Peyer's patch (tissue), 4 donors: Measurements from ENCODE around the gene PGS1.

ENCODE experiments used
- POLR2A ChIP-seq, 2 donors: fragments of 450-650 bp; IDR thresholded peaks; one replicate each; pipeline ENCODE4 v1.5.1; 2017; ENCODE audit warnings: antibody characterized with exemption in 2 of 2, mild to moderate bottlenecking in 2 of 2, moderate library complexity in 2 of 2
- TF ChIP-seq, protein P1 (sequence below), 6 experiments: fragments of 450-650 bp in 4 of 6; fragments of 200-600 bp in 2 of 6; sonication (generic) in 1 of 6; IDR thresholded peaks; one replicate each; pipeline ENCODE4 v1.5.1; 2017 to 2019; ENCODE audit warnings: antibody characterized with exemption in 6 of 6, mild to moderate bottlenecking in 3 of 6, moderate library complexity in 1 of 6

DNA sequence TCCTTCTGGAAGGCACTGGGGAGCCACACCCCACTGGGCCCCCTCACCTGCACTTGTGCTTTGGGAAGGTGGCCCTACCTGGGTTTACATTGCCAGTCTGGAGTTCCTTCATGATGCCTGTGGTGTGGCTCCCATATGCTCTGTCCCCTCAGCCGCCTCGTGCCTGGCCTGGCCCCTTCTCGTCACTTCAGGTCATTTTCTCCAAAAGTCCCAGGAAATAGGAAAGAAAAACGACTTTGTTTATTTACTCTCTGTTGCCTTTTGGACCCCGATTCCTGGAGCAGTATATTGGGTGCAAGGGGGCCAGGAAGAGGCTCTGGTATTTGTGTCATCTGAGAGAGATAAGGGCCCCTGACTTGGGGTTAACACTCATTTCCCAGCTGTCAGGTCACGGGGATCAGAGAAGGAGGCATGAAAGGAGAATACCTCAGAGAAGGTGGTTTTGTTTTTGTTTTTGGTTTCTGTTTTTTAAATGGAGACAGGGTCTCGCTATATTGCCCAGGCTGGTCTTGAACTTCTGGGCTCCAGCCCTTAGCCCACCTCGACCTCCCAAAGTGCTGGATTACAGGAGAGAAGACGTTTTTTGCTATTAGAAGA, 23.3 kb upstream of the PGS1 start:
- TF ChIP-seq, protein P1, sequence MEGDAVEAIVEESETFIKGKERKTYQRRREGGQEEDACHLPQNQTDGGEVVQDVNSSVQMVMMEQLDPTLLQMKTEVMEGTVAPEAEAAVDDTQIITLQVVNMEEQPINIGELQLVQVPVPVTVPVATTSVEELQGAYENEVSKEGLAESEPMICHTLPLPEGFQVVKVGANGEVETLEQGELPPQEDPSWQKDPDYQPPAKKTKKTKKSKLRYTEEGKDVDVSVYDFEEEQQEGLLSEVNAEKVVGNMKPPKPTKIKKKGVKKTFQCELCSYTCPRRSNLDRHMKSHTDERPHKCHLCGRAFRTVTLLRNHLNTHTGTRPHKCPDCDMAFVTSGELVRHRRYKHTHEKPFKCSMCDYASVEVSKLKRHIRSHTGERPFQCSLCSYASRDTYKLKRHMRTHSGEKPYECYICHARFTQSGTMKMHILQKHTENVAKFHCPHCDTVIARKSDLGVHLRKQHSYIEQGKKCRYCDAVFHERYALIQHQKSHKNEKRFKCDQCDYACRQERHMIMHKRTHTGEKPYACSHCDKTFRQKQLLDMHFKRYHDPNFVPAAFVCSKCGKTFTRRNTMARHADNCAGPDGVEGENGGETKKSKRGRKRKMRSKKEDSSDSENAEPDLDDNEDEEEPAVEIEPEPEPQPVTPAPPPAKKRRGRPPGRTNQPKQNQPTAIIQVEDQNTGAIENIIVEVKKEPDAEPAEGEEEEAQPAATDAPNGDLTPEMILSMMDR (IDR thresholded peaks at IDR 0.05): no peak
- no peak for TF ChIP-seq POLR2A (IDR thresholded peaks at IDR 0.05)
